ENCODE measurements around the gene MBP. TPM values are rescaled to one million over a fixed set of nuclear protein-coding genes. Genes with fewer than 3 reads are reported as not detected.
"Not testable (repeated sequence)": the region's sequence is repeated elsewhere in the genome, so short reads cannot be mapped to it uniquely, and the experiment has no call there.

Gene MBP
- total and polyA plus RNA-seq, 2 of the 13 experiments (the other 11 are each of a cell fraction or from before 2014, with no cell fraction given): 5.0 to 8.5 TPM

GRCh38 chr18:76967721-76968472 is 164.7 kb downstream of the MBP start (continued):
- no peak for TF ChIP-seq ELK4 (CRISPR knock-in tag; IDR thresholded peaks at IDR 0.05; ENCODE audit: borderline replicate concordance)
- TF ChIP-seq ZNF816 (CRISPR knock-in tag; IDR thresholded peaks at IDR 0.05; ENCODE audit: borderline replicate concordance): no peak
- no peak for TF ChIP-seq ZNF3 (CRISPR knock-in tag; IDR thresholded peaks at IDR 0.05)

DNA sequence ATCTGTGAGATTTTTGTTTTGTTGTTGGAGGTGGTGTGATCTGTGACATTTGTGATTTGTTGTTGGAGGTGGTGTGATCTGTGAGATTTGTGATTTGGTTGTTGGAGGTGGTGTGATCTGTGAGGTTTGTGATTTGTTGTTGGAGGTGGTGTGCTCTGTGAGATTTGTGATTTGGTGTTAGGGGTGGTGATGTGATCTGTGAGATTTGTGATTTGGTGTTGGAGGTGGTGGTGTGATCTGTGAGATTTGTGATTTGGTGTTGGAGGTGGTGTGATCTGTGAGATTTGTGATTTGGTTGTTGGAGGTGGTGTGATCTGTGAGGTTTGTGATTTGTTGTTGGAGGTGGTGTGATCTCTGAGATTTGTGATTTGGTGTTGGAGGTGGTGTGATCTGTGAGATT is 165.3 kb downstream of the MBP start:
- FAIRE-seq: peak; percentile 99

GRCh38 chr18:76965555-76966151 is 166.9 kb downstream of the MBP start:
- H3K4me3 ChIP-seq (replicated peaks in 1 of 3; ENCODE audit: insufficient read depth in 1 of 3, low read depth in 2 of 3, low read length in 3 of 3); H3K79me2 ChIP-seq (ENCODE audit: insufficient read depth, low read length); POLR2A ChIA-PET; H3K4me1 ChIP-seq (ENCODE audit: insufficient read depth, low read length); ATAC-seq; CTCF ChIA-PET (ENCODE audit: low intra/inter-chr PET ratio, low total read pairs); H3K9ac ChIP-seq (ENCODE audit: insufficient read depth, low read depth, low read length); H3K27ac ChIP-seq (ENCODE audit: extremely low read length, insufficient read depth, low read length); H3K36me3 ChIP-seq (replicated peaks in 1 of 2; ENCODE audit: control insufficient read depth in 1 of 2, insufficient read depth in 2 of 2, low read length in 2 of 2); DNase-seq (ENCODE audit: low spot score); H2AFZ ChIP-seq (ENCODE audit: low read length); H3K9me3 ChIP-seq (ENCODE audit: low read length); BruUV-seq (replicated peaks); H3K27me3 ChIP-seq (ENCODE audit: control insufficient read depth in 1 of 2, insufficient read depth in 2 of 2, low read length in 2 of 2); in situ Hi-C loops (cut with HindIII; ENCODE audit: extremely low pct_ligation_motif_present, low pct_unique_long_range_greater_than_20kb); H4K20me1 ChIP-seq (ENCODE audit: insufficient read depth, low read length); H3K4me2 ChIP-seq (ENCODE audit: low read depth, low read length); intact Hi-C loops (cut with micrococcal nuclease; ENCODE audit: unreplicated experiment); FAIRE-seq: not testable (repeated sequence)
- WGBS (ENCODE audit: low lambda C conversion rate): 95% methylated on average over 10 of the region's 11 CpGs

More for the DNA sequence above, 165.3 kb downstream of the MBP start:
- BruUV-seq (replicated peaks); H3K9ac ChIP-seq (ENCODE audit: insufficient read depth, low read depth, low read length); H3K4me3 ChIP-seq (replicated peaks in 1 of 3; ENCODE audit: insufficient read depth in 1 of 3, low read depth in 2 of 3, low read length in 3 of 3); CTCF ChIA-PET (ENCODE audit: low intra/inter-chr PET ratio, low total read pairs); H4K20me1 ChIP-seq (ENCODE audit: insufficient read depth, low read length); intact Hi-C loops (cut with micrococcal nuclease; ENCODE audit: unreplicated experiment); H3K79me2 ChIP-seq (ENCODE audit: insufficient read depth, low read length); H3K4me1 ChIP-seq (ENCODE audit: insufficient read depth, low read length); H3K4me2 ChIP-seq (ENCODE audit: low read depth, low read length); H3K9me3 ChIP-seq (ENCODE audit: low read length); H3K27me3 ChIP-seq (ENCODE audit: control insufficient read depth in 1 of 2, insufficient read depth in 2 of 2, low read length in 2 of 2); DNase-seq (ENCODE audit: low spot score); ATAC-seq; POLR2A ChIA-PET; in situ Hi-C loops (cut with HindIII; ENCODE audit: extremely low pct_ligation_motif_present, low pct_unique_long_range_greater_than_20kb); H2AFZ ChIP-seq (ENCODE audit: low read length); H3K36me3 ChIP-seq (replicated peaks in 1 of 2; ENCODE audit: control insufficient read depth in 1 of 2, insufficient read depth in 2 of 2, low read length in 2 of 2); H3K27ac ChIP-seq (ENCODE audit: extremely low read length, insufficient read depth, low read length): not testable (repeated sequence)

All from HepG2 (cell line).